ENCODE data around the gene PTGES.

DNA sequence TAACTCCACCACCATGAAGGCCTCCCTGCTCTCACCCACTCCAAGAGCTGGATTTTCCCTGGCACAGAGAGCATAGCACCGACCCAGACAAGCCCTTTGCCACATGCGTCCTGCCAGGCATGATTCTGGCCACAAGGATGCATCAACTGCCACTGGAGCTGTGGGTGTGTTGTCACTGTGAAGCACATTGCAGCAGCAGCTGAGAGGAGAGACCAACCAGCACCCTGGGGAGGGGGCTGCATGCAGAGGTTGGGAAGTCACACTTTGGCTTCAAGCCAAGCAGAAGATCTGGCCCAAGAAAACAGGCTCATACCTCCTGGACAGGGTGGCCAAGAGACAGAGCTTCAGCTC, 22.6 kb upstream of the PTGES start:
- TF ChIP-seq, protein P1, sequence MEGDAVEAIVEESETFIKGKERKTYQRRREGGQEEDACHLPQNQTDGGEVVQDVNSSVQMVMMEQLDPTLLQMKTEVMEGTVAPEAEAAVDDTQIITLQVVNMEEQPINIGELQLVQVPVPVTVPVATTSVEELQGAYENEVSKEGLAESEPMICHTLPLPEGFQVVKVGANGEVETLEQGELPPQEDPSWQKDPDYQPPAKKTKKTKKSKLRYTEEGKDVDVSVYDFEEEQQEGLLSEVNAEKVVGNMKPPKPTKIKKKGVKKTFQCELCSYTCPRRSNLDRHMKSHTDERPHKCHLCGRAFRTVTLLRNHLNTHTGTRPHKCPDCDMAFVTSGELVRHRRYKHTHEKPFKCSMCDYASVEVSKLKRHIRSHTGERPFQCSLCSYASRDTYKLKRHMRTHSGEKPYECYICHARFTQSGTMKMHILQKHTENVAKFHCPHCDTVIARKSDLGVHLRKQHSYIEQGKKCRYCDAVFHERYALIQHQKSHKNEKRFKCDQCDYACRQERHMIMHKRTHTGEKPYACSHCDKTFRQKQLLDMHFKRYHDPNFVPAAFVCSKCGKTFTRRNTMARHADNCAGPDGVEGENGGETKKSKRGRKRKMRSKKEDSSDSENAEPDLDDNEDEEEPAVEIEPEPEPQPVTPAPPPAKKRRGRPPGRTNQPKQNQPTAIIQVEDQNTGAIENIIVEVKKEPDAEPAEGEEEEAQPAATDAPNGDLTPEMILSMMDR (IDR thresholded peaks at IDR 0.05), result no peak
- TF ChIP-seq POLR2A (IDR thresholded peaks at IDR 0.05), result no peak

Data from testis (tissue), 2 donors.